NCI-H146 treated with DMSO at 0.1 percent for 48 hours (cell line): ENCODE measurements around the gene ZMIZ2.
"Not testable (repeated sequence)": the region's sequence is repeated elsewhere in the genome, so short reads cannot be mapped to it uniquely, and the experiment has no call there.

Source experiments
- DNase-seq: peaks from one replicate; lab custom pipeline; 2025; ENCODE audit not compliant: unreplicated experiment; lab: John Stamatoyannopoulos, UW

Gene ZMIZ2

GRCh38 chr7:44798649-44799305 is 50.1 kb downstream of the ZMIZ2 start:
- DNase-seq, result no peak

GRCh38 chr7:44799939-44800338 is 51.3 kb downstream of the ZMIZ2 start:
- no peak for DNase-seq

GRCh38 chr7:44801890-44802289 is 53.2 kb downstream of the ZMIZ2 start:
- no peak for DNase-seq

GRCh38 chr7:44802418-44803025 is 53.9 kb downstream of the ZMIZ2 start:
- DNase-seq, result no peak

- not testable (repeated sequence) for DNase-seq
These were observed 55.3 kb downstream of the ZMIZ2 start for GRCh38 chr7:44803828-44804519.

- DNase-seq, result no peak
These were observed 57.3 kb downstream of the ZMIZ2 start for GRCh38 chr7:44805950-44806349.

- DNase-seq, result no peak
These were observed 60.3 kb downstream of the ZMIZ2 start for GRCh38 chr7:44808914-44809393.

GRCh38 chr7:44811093-44811492 is 62.4 kb downstream of the ZMIZ2 start:
- no peak for DNase-seq

GRCh38 chr7:44811571-44811970 is 62.9 kb downstream of the ZMIZ2 start:
- DNase-seq, result no peak

- no peak for DNase-seq
These were observed 66.3 kb downstream of the ZMIZ2 start for GRCh38 chr7:44814919-44815318.

- no peak for DNase-seq
These were observed 70.6 kb downstream of the ZMIZ2 start for GRCh38 chr7:44819292-44819691.
